PC-3 (cell line): ENCODE results near the gene ERGIC2. TPM values are rescaled to one million over a fixed set of nuclear protein-coding genes. Genes with fewer than 3 reads are reported as not detected.

Experiments used
- ATAC-seq: fragments of 200-7000 bp; cut with Tn5 transposase; 2 replicates; pipeline ENCODE4 v1.9.1; 2020; ENCODE audit warnings: mild to moderate bottlenecking, moderate library complexity
- BruUV-seq: library from RNA; stranded (reverse); fragments of 400-500 nt; replicated peaks from 2 replicates; lab custom pipeline; 2021; lab: Mats Ljungman, UMichigan
- CTCF ChIA-PET: fragments of 300-600 bp; sonication (Branson Sonifier 250); formaldehyde crosslinking; loops from one replicate; lab custom pipeline; 2022; ENCODE audit warnings: antibody characterized with exemption; lab: Charles Lee
- POLR2A ChIA-PET: fragments of 300-600 bp; sonication (Branson Sonifier 250); formaldehyde crosslinking; loops from one replicate; lab custom pipeline; 2022; ENCODE audit warnings: antibody characterized with exemption; ENCODE audit not compliant: unreplicated experiment; lab: Charles Lee
- DNase-seq: peaks from one replicate; pipeline ENCODE4 v3.0.0-alpha.2; 2015
- H2AFZ ChIP-seq: fragments of 300-600 bp; sonication (generic); 2 replicates; pipeline ENCODE4 v1.6.0; 2016; ENCODE audit warnings: antibody characterized with exemption, low read length
- H3F3A ChIP-seq: fragments of 300-600 bp; sonication (generic); one replicate; pipeline ENCODE4 v1.6.0; 2017; ENCODE audit warnings: antibody characterized with exemption, low read length, control low read depth, mild to moderate bottlenecking; ENCODE audit not compliant: unreplicated experiment
- H3K27ac ChIP-seq: fragments of 300-600 bp; sonication (generic); 2 replicates; pipeline ENCODE4 v1.5.1; 2016; ENCODE audit warnings: mild to moderate bottlenecking, low read length
- H3K27me3 ChIP-seq: fragments of 300-600 bp; sonication (generic); 2 replicates; pipeline ENCODE4 v1.6.1; 2016; ENCODE audit warnings: low read length, mixed read lengths
- H3K36me3 ChIP-seq: fragments of 300-600 bp; sonication (generic); 2 replicates; pipeline ENCODE4 v1.6.1; 2016; ENCODE audit warnings: low read depth, mixed run types, low read length, mixed read lengths
- H3K4me1 ChIP-seq: fragments of 300-600 bp; sonication (generic); 2 replicates; pipeline ENCODE4 v1.5.1; 2016; ENCODE audit warnings: low read length; ENCODE audit not compliant: insufficient read depth
- H3K4me2 ChIP-seq: fragments of 300-600 bp; sonication (generic); 2 replicates; pipeline ENCODE4 v1.6.0; 2016; ENCODE audit warnings: low read length
- H3K4me3 ChIP-seq: fragments of 300-600 bp; sonication (generic); 2 replicates; pipeline ENCODE4 v1.5.1; 2016; ENCODE audit warnings: mild to moderate bottlenecking, low read length, mixed read lengths
- H3K79me2 ChIP-seq: fragments of 300-600 bp; sonication (generic); 2 replicates; pipeline ENCODE4 v1.6.1; 2017; ENCODE audit warnings: low read length, mixed read lengths
- H3K9ac ChIP-seq: fragments of 300-600 bp; sonication (generic); 2 replicates; pipeline ENCODE4 v1.6.0; 2016; ENCODE audit warnings: mild to moderate bottlenecking, low read length
- H3K9me2 ChIP-seq: fragments of 300-600 bp; sonication (generic); replicated peaks from 2 replicates; pipeline ENCODE4 v1.6.1; 2016; ENCODE audit warnings: mixed run types, low read length, mixed read lengths
- H3K9me3 ChIP-seq: fragments of 300-600 bp; sonication (generic); 2 replicates; pipeline ENCODE4 v1.6.1; 2016; ENCODE audit warnings: low read length, mixed read lengths
- H4K20me1 ChIP-seq: fragments of 300-600 bp; sonication (generic); 2 replicates; pipeline ENCODE4 v1.6.1; 2016; ENCODE audit warnings: low read length, mixed read lengths
- EZH2 ChIP-seq: fragments of 300-600 bp; sonication (generic); IDR thresholded peaks from one replicate; pipeline ENCODE4 v1.6.1; 2017; ENCODE audit warnings: antibody characterized with exemption, mild to moderate bottlenecking, low read length; ENCODE audit not compliant: unreplicated experiment
- EZH2phosphoT487 ChIP-seq: fragments of 300-600 bp; sonication (generic); IDR thresholded peaks from 2 replicates; pipeline ENCODE4 v1.6.1; 2018; ENCODE audit warnings: mild to moderate bottlenecking, antibody characterized with exemption, low read length, borderline replicate concordance
- intact Hi-C: fragments of 100-400 bp; cut with micrococcal nuclease; formaldehyde crosslinking; loops from 2 replicates; pipeline ENCODE4 v1.9.0; 2023
- total RNA-seq: library from RNA; depleted of rRNA; stranded (reverse); fragments of >200 nt; gene quantifications from 2 replicates; pipeline ENCODE4 v1.2.3, GENCODE V29; 2014
- TF ChIP-seq, protein P1 (sequence below): fragments of 300-600 bp; sonication (generic); conservative IDR thresholded peaks from 2 replicates; pipeline ENCODE4 v1.5.1; 2017; ENCODE audit warnings: antibody characterized with exemption, low read depth, mild to moderate bottlenecking, low read length

ERGIC2 gene
- total RNA-seq, 1 experiment from 2014 or later = 184 TPM

GRCh38 chr12:29317556-29318363 lies 63.2 kb downstream of the ERGIC2 start:
- H3K4me3 ChIP-seq = no peak overlapping the region
- H3K27me3 ChIP-seq = no peaks in the 10 kb centered on the region
- H3K4me1 ChIP-seq = peaks cover 38% of the 10 kb centered on the region
- H3K9me2 ChIP-seq = no peaks in the 10 kb centered on the region
- no TSS peak for BruUV-seq
- H3K9ac ChIP-seq = no peak overlapping the region
- peaks cover 3% of the 10 kb centered on the region; the same call in 1 of the 2 replicates for H3K36me3 ChIP-seq
- TF ChIP-seq, protein P1, sequence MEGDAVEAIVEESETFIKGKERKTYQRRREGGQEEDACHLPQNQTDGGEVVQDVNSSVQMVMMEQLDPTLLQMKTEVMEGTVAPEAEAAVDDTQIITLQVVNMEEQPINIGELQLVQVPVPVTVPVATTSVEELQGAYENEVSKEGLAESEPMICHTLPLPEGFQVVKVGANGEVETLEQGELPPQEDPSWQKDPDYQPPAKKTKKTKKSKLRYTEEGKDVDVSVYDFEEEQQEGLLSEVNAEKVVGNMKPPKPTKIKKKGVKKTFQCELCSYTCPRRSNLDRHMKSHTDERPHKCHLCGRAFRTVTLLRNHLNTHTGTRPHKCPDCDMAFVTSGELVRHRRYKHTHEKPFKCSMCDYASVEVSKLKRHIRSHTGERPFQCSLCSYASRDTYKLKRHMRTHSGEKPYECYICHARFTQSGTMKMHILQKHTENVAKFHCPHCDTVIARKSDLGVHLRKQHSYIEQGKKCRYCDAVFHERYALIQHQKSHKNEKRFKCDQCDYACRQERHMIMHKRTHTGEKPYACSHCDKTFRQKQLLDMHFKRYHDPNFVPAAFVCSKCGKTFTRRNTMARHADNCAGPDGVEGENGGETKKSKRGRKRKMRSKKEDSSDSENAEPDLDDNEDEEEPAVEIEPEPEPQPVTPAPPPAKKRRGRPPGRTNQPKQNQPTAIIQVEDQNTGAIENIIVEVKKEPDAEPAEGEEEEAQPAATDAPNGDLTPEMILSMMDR = peak; percentile 100
- no peak for TF ChIP-seq EZH2
- POLR2A ChIA-PET = no interaction called here
- H3K79me2 ChIP-seq = no peaks in the 10 kb centered on the region
- intact Hi-C loops = loop anchor here (1.0 to 5.0 kb wide), 6 partner anchors 75 to 295 kb away; partner anchors contain the start of gene FAR2
- peak; percentile 85 for ATAC-seq
- H3K4me2 ChIP-seq = no peak overlapping the region
- DNase-seq = peak; percentile 96
- CTCF ChIA-PET = interaction anchor here (0.6 to 2.3 kb wide), 8 partner anchors 17 to 519 kb away, joined by 3 to 19 read pairs (median 7); no protein-coding TSS in a partner anchor
- no peaks in the 10 kb centered on the region for H3K9me3 ChIP-seq
- H4K20me1 ChIP-seq = no peaks in the 10 kb centered on the region
- H2AFZ ChIP-seq = no peak overlapping the region
- H3F3A ChIP-seq = peaks cover 7% of the 10 kb centered on the region
- no peak overlapping the region for H3K27ac ChIP-seq

DNA sequence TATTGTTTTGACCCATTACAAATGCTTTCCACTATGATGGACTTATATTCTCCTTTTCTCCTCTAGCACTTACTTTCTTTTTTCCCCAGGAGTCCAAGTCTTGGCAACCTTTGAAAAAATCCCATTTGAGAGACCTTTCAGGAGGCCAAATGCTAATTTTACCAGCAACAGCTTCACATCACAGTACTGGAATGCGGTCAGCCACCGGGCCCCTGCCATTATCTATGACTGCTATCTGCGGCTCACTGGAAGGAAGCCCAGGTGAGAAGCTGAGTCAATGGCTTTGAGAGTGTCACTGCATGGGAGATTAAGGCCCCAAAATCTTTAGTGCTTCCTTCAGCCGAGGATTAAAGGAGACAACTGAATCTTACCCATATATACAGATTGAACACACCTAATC lies 64.2 kb downstream of the ERGIC2 start:
- DNase-seq (peak; percentile 91), ATAC-seq (no peak)
- Histone ChIP-seq H2AFZ (no peak overlapping the region), H3K36me3 (no peaks in the 10 kb centered on the region), H3K9me2 (no peaks in the 10 kb centered on the region), H3K27me3 (no peaks in the 10 kb centered on the region), H3K4me2 (0 out of 2 replicates have a peak overlapping the region, but pooled peaks have one; percentile 1), H3K4me1 (peaks cover 38% of the 10 kb centered on the region), H3K4me3 (no peak overlapping the region), H3K27ac (no peak overlapping the region), H3F3A (peaks cover 7% of the 10 kb centered on the region), H4K20me1 (no peaks in the 10 kb centered on the region), H3K79me2 (no peaks in the 10 kb centered on the region), H3K9ac (no peak overlapping the region), H3K9me3 (no peaks in the 10 kb centered on the region)
- no peak for TF ChIP-seq EZH2
- TF ChIP-seq EZH2phosphoT487 = no peak
- TF ChIP-seq, protein P1 = no peak
- ChIA-PET POLR2A (no interaction called here), CTCF (interaction anchor here (2.3 kb wide), 1 partner anchor 244 kb away, joined by 16 read pairs; no protein-coding TSS in a partner anchor)
- intact Hi-C loops = loop anchor here (1.0 to 5.0 kb wide), 5 partner anchors 74 to 294 kb away; partner anchors contain the start of gene FAR2
- no TSS peak for BruUV-seq

GRCh38 chr12:29314416-29314815 lies 66.6 kb downstream of the ERGIC2 start:
- Histone ChIP-seq H3K79me2 (no peaks in the 10 kb centered on the region), H3K4me1 (peaks cover 20% of the 10 kb centered on the region), H3K4me2 (no peak overlapping the region), H3K9me2 (no peaks in the 10 kb centered on the region), H3K4me3 (no peak overlapping the region), H2AFZ (no peak overlapping the region), H3K27me3 (no peaks in the 10 kb centered on the region), H3F3A (no peaks in the 10 kb centered on the region), H3K9ac (no peak overlapping the region), H3K36me3 (no peaks in the 10 kb centered on the region), H3K27ac (no peak overlapping the region), H3K9me3 (no peaks in the 10 kb centered on the region), H4K20me1 (no peaks in the 10 kb centered on the region)
- POLR2A ChIA-PET = no interaction called here
- no TSS peak for BruUV-seq
- DNase-seq = no peak
- TF ChIP-seq, protein P1 = no peak
- intact Hi-C loops = no loop called here
- ATAC-seq = no peak
- CTCF ChIA-PET = no interaction called here
